ENCODE data around the gene RASGEF1C. TPM values are rescaled to one million over a fixed set of nuclear protein-coding genes. Genes with fewer than 3 reads are reported as not detected.

RASGEF1C gene
- total and polyA plus RNA-seq, 2 experiments from 2014 or later: 0.40 to 0.42 TPM

DNA sequence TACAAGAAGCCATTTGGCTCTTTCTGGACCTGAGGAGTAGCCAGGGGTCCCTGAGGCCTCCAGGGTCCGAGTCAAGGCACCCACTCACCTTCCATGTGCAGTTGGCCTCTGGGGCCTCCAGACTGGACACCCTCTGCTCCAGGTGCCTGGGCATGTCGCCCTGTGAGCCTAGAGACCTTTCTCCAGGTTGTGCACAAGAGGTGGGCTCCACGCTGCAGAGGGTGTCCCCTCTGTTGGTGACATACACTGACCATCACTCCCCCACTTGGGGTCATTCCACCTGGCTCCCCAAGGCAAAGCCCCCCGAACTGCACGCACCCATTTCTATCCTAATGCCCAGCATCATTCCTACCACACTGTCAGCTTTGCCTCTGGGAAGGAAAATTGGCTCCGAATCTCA lies 48.8 kb downstream of the RASGEF1C start (continued):
- TF ChIP-seq, protein P1, sequence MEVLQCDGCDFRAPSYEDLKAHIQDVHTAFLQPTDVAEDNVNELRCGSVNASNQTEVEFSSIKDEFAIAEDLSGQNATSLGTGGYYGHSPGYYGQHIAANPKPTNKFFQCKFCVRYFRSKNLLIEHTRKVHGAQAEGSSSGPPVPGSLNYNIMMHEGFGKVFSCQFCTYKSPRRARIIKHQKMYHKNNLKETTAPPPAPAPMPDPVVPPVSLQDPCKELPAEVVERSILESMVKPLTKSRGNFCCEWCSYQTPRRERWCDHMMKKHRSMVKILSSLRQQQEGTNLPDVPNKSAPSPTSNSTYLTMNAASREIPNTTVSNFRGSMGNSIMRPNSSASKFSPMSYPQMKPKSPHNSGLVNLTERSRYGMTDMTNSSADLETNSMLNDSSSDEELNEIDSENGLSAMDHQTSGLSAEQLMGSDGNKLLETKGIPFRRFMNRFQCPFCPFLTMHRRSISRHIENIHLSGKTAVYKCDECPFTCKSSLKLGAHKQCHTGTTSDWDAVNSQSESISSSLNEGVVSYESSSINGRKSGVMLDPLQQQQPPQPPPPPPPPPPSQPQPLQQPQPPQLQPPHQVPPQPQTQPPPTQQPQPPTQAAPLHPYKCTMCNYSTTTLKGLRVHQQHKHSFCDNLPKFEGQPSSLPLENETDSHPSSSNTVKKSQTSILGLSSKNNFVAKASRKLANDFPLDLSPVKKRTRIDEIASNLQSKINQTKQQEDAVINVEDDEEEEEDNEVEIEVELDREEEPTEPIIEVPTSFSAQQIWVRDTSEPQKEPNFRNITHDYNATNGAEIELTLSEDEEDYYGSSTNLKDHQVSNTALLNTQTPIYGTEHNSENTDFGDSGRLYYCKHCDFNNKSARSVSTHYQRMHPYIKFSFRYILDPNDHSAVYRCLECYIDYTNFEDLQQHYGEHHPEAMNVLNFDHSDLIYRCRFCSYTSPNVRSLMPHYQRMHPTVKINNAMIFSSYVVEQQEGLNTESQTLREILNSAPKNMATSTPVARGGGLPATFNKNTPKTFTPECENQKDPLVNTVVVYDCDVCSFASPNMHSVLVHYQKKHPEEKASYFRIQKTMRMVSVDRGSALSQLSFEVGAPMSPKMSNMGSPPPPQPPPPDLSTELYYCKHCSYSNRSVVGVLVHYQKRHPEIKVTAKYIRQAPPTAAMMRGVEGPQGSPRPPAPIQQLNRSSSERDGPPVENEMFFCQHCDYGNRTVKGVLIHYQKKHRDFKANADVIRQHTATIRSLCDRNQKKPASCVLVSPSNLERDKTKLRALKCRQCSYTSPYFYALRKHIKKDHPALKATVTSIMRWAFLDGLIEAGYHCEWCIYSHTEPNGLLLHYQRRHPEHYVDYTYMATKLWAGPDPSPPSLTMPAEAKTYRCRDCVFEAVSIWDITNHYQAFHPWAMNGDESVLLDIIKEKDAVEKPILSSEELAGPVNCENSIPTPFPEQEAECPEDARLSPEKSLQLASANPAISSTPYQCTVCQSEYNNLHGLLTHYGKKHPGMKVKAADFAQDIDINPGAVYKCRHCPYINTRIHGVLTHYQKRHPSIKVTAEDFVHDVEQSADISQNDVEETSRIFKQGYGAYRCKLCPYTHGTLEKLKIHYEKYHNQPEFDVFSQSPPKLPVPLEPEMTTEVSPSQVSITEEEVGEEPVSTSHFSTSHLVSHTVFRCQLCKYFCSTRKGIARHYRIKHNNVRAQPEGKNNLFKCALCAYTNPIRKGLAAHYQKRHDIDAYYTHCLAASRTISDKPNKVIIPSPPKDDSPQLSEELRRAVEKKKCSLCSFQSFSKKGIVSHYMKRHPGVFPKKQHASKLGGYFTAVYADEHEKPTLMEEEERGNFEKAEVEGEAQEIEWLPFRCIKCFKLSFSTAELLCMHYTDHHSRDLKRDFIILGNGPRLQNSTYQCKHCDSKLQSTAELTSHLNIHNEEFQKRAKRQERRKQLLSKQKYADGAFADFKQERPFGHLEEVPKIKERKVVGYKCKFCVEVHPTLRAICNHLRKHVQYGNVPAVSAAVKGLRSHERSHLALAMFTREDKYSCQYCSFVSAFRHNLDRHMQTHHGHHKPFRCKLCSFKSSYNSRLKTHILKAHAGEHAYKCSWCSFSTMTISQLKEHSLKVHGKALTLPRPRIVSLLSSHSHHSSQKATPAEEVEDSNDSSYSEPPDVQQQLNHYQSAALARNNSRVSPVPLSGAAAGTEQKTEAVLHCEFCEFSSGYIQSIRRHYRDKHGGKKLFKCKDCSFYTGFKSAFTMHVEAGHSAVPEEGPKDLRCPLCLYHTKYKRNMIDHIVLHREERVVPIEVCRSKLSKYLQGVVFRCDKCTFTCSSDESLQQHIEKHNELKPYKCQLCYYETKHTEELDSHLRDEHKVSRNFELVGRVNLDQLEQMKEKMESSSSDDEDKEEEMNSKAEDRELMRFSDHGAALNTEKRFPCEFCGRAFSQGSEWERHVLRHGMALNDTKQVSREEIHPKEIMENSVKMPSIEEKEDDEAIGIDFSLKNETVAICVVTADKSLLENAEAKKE (CRISPR knock-in tag; IDR thresholded peaks at IDR 0.05): no peak
- TF ChIP-seq CREB1 (CRISPR knock-in tag; IDR thresholded peaks at IDR 0.05; ENCODE audit: low read depth) (no peak), JUNB (IDR thresholded peaks at IDR 0.05; ENCODE audit: unreplicated experiment) (no peak), NANOG (IDR thresholded peaks at IDR 0.05; ENCODE audit: borderline replicate concordance) (no peak), ZNF114 (CRISPR knock-in tag; IDR thresholded peaks at IDR 0.05) (no peak), ZNF331 (CRISPR knock-in tag; IDR thresholded peaks at IDR 0.05; ENCODE audit: low read depth) (no peak), STAT1 (IDR thresholded peaks at IDR 0.05; ENCODE audit: unreplicated experiment) (no peak)

DNA sequence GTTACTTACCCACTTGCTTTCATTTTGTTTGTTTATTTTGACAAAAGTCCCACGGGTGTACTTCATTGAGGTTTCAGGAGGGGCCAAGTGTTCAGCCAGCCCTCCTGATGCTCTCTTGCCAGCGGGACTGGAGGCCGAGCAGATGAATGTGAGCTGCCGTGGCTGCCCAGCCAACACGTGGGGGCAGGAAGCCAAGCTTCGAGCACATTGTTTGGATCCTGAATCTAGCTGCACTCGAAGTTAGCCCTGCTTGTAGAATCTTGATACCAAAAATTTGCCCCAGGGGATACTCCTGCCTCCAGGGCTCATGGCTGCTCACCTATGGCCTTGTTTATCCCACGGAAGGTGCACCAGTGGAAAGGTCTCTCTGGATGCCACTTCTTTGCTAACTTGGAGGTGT lies 49.3 kb downstream of the RASGEF1C start:
- TF ChIP-seq ZNF331 (CRISPR knock-in tag; IDR thresholded peaks at IDR 0.05; ENCODE audit: low read depth) (no peak), POLR2AphosphoS5 (IDR thresholded peaks at IDR 0.05; ENCODE audit: low read depth) (no peak)
- TF ChIP-seq, protein P1 (CRISPR knock-in tag; IDR thresholded peaks at IDR 0.05): no peak
- H3K27ac Mint-ChIP-seq: no peak overlapping the region
- Histone ChIP-seq H2AFZ (no peak overlapping the region), H3K27me3 (ENCODE audit: insufficient read depth) (no peaks in the 10 kb centered on the region), H3K9me2 (ENCODE audit: insufficient read depth) (no peaks in the 10 kb centered on the region), H3K27ac (ENCODE audit: low read depth) (no peak overlapping the region), H3K4me3 (no peak overlapping the region), H3K4me2 (no peak overlapping the region), H3K4me1 (ENCODE audit: insufficient read depth) (no peaks in the 10 kb centered on the region), H3F3A (replicated peaks; ENCODE audit: low read depth) (no peaks in the 10 kb centered on the region), H4K20me1 (replicated peaks; ENCODE audit: insufficient read depth) (no peaks in the 10 kb centered on the region), H3K36me3 (ENCODE audit: insufficient read depth) (no peaks in the 10 kb centered on the region), H3K79me2 (replicated peaks; ENCODE audit: insufficient read depth) (no peaks in the 10 kb centered on the region)
- no peak for DNase-seq (ENCODE audit: low spot score)
- no peak for ATAC-seq
- no peak overlapping the region for H3K4me3 Mint-ChIP-seq
- H3K4me1 Mint-ChIP-seq: no peaks in the 10 kb centered on the region; the same call in 2 of the 3 replicates
- H3K36me3 Mint-ChIP-seq (ENCODE audit: low read depth): no peaks in the 10 kb centered on the region
- no peaks in the 10 kb centered on the region for H3K9me3 Mint-ChIP-seq
- peaks cover 12% of the 10 kb centered on the region for H3K27me3 Mint-ChIP-seq (ENCODE audit: insufficient read depth, low read depth, poor library complexity)

Measured in GM23338 (cell line).